Uterus (tissue), 4 donors: Measurements from ENCODE around the gene RAB8A. TPM values are rescaled to one million over a fixed set of nuclear protein-coding genes. Genes with fewer than 3 reads are reported as not detected.
A peak's percentile ranks its signal among the peaks of the same experiment; 100 is the strongest.
"Not testable (repeated sequence)": the region's sequence is repeated elsewhere in the genome, so short reads cannot be mapped to it uniquely, and the experiment has no call there.

Experiments
- DNase-seq, 2 donors: peaks; one replicate each; pipeline ENCODE4 v3.0.0-alpha.2; 2019 to 2020
- H3K27ac ChIP-seq, 2 donors: fragments of 200-600 bp; sonication (generic); 1 replicate in 1 of 2; 2 replicates in 1 of 2; pipeline ENCODE4 v1.5.1; 2016 to 2018
- H3K27me3 ChIP-seq, 2 donors: fragments of 200-600 bp; sonication (generic); one replicate each; pipeline ENCODE4 v1.5.1; 2018 to 2019; ENCODE audit warnings: control low read depth in 1 of 2
- H3K36me3 ChIP-seq, 2 donors: fragments of 200-600 bp; sonication (generic); one replicate each; pipeline ENCODE4 v1.5.1; 2019; ENCODE audit warnings: control low read depth in 1 of 2
- H3K4me1 ChIP-seq, 2 donors: fragments of 200-600 bp; sonication (generic); one replicate each; pipeline ENCODE4 v1.5.1; 2018 to 2019; ENCODE audit warnings: control low read depth in 1 of 2
- H3K4me3 ChIP-seq, 2 donors: fragments of 200-600 bp; sonication (generic); 1 replicate in 1 of 2; 2 replicates in 1 of 2; pipeline ENCODE4 v1.5.1; 2018 to 2019; ENCODE audit warnings: mild to moderate bottlenecking in 1 of 2
- H3K9me3 ChIP-seq, 2 donors: fragments of 200-600 bp; sonication (generic); one replicate each; pipeline ENCODE4 v1.5.1; 2019; ENCODE audit warnings: control low read depth in 1 of 2
- POLR2A ChIP-seq, 2 donors: fragments of 450-650 bp; IDR thresholded peaks; one replicate each; pipeline ENCODE4 v1.6.1; 2016; ENCODE audit warnings: antibody characterized with exemption in 2 of 2, mild to moderate bottlenecking in 1 of 2, moderate library complexity in 1 of 2
- intact Hi-C: fragments of 100-400 bp; cut with DNase I; formaldehyde crosslinking; loops from one replicate; pipeline ENCODE4 v1.15.1; 2023; ENCODE audit warnings: low total_unique reads
- total RNA-seq, 4 donors: library from RNA; depleted of rRNA in 3 of 4; stranded (reverse); fragments of >200 nt in 3 of 4; gene quantifications; one replicate each; pipeline versions ENCODE4 v1.1.0 to v1.2.4, GENCODE V29; 2014 to 2023
- TF ChIP-seq, protein P1 (sequence below), 4 experiments: fragments of 200-600 bp in 2 of 4; fragments of 450-650 bp in 2 of 4; sonication (generic) in 2 of 4; IDR thresholded peaks; one replicate each; pipeline ENCODE4 v1.5.1; 2016 to 2019; ENCODE audit warnings: antibody characterized with exemption in 4 of 4, mild to moderate bottlenecking in 2 of 4, moderate library complexity in 1 of 4
- donor health status: DM: yes; HTN: yes; CAD: no.

The RAB8A gene
- total RNA-seq, 4 donors from 2014 or later: 13.3 to 67.4 (median 40.7) TPM

GRCh38 chr19:16078759-16079707 lies 32.7 kb upstream of the RAB8A start:
- H3K27me3 ChIP-seq: no peaks in the 10 kb centered on the region
- intact Hi-C loops: no loop called here
- H3K4me1 ChIP-seq: peaks cover 0 to 12% of the 10 kb centered on the region in 2 donors
- no peaks in the 10 kb centered on the region for H3K36me3 ChIP-seq
- H3K4me3 ChIP-seq: peak overlapping the region; percentile 97 to 100
- no peaks in the 10 kb centered on the region for H3K9me3 ChIP-seq
- DNase-seq: peak; percentile 81 to 94
- peak overlapping the region; percentile 100 for H3K27ac ChIP-seq
- TF ChIP-seq POLR2A (IDR thresholded peaks at IDR 0.05): peak; percentile 40 to 82
- TF ChIP-seq, protein P1, sequence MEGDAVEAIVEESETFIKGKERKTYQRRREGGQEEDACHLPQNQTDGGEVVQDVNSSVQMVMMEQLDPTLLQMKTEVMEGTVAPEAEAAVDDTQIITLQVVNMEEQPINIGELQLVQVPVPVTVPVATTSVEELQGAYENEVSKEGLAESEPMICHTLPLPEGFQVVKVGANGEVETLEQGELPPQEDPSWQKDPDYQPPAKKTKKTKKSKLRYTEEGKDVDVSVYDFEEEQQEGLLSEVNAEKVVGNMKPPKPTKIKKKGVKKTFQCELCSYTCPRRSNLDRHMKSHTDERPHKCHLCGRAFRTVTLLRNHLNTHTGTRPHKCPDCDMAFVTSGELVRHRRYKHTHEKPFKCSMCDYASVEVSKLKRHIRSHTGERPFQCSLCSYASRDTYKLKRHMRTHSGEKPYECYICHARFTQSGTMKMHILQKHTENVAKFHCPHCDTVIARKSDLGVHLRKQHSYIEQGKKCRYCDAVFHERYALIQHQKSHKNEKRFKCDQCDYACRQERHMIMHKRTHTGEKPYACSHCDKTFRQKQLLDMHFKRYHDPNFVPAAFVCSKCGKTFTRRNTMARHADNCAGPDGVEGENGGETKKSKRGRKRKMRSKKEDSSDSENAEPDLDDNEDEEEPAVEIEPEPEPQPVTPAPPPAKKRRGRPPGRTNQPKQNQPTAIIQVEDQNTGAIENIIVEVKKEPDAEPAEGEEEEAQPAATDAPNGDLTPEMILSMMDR (IDR thresholded peaks at IDR 0.05): peak in 1 of 4 experiments; percentile 5

DNA sequence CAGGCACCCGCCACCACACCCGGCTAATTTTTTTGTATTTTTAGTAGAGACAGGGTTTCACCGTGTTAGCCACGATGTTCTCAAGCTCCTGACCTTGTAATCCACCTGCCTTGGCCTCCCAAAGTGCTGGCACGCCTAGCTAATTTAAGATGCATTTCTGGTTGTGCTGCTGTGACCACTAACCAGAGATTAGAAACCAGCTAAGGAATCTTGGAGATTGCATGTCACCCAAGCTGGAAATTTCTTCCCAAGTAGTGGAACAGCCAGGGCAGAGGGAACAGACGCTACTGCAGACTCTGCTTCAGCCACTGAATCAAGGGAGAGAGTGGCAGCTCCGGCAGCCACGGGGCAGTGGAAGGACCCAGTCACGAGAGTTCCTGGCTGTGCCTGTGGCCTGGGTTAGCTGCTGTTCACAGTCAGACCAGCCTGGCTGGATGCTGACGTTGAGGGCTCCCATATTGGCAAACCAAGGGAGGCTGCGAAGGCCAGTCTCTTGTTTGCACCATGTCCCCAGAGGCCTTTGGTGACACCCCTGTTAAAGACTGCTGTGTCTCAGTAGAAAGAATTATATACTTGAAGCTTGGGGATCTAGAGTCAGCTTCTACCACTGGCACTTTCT lies 27.5 kb upstream of the RAB8A start:
- H3K4me3 ChIP-seq: no peak overlapping the region
- H3K27ac ChIP-seq: peak overlapping the region; percentile 19 to 100
- DNase-seq: no peak
- peaks cover 19 to 32% of the 10 kb centered on the region in 2 donors for H3K4me1 ChIP-seq
- intact Hi-C loops: no loop called here
- H3K36me3 ChIP-seq: no peaks in the 10 kb centered on the region
- TF ChIP-seq, protein P1 (IDR thresholded peaks at IDR 0.05): no peak
- TF ChIP-seq POLR2A (IDR thresholded peaks at IDR 0.05): no peak
- H3K27me3 ChIP-seq: no peaks in the 10 kb centered on the region
- H3K9me3 ChIP-seq: no peaks in the 10 kb centered on the region

DNA sequence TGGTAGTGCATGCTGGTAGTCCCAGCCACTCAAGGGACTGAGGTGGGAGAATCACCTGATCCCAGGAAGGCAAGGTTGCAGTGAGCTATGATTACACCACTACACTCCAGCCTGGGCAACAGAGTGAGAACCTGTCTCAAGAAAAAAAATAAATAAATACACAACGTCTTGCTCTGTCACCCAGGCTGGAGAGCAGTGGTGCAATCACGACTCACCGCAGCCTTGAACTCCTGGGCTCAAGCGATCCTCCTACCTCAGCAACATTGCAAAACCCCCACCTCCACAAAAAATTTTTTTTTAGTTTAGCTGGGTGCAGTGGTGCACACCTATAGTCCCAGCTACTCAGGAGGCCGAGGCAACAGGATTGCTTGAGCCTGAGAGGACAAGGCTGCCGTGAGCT lies 26.6 kb upstream of the RAB8A start:
- no peak overlapping the region for H3K4me3 ChIP-seq
- intact Hi-C loops: no loop called here
- no peaks in the 10 kb centered on the region for H3K27me3 ChIP-seq
- peak overlapping the region; percentile 23 to 100 for H3K27ac ChIP-seq
- DNase-seq: no peak
- H3K4me1 ChIP-seq: peaks cover 19 to 27% of the 10 kb centered on the region in 2 donors
- no peak for TF ChIP-seq POLR2A (IDR thresholded peaks at IDR 0.05)
- TF ChIP-seq, protein P1 (IDR thresholded peaks at IDR 0.05): no peak
- H3K9me3 ChIP-seq: no peaks in the 10 kb centered on the region
- H3K36me3 ChIP-seq: no peaks in the 10 kb centered on the region

GRCh38 chr19:16087404-16087803 lies 24.3 kb upstream of the RAB8A start:
- H3K9me3 ChIP-seq, intact Hi-C loops, H3K4me3 ChIP-seq, DNase-seq, H3K27me3 ChIP-seq, H3K36me3 ChIP-seq: not testable (repeated sequence)
- Histone ChIP-seq H3K27ac (peak overlapping the region; percentile 52 to 100), H3K4me1 (peaks cover 19 to 25% of the 10 kb centered on the region in 2 donors)

- Histone ChIP-seq H3K36me3 (no peaks in the 10 kb centered on the region), H3K9me3 (no peaks in the 10 kb centered on the region), H3K4me1 (peaks cover 19 to 25% of the 10 kb centered on the region in 2 donors), H3K4me3 (no peak overlapping the region), H3K27ac (peak overlapping the region; percentile 52 to 100), H3K27me3 (no peaks in the 10 kb centered on the region)
- TF ChIP-seq, protein P1 (IDR thresholded peaks at IDR 0.05): no peak
- no peak for TF ChIP-seq POLR2A (IDR thresholded peaks at IDR 0.05)
- no peak for DNase-seq
- intact Hi-C loops: no loop called here
Measured at GRCh38 chr19:16087940-16088339, 23.7 kb upstream of the RAB8A start.
